Aorta (tissue), 5 donors: ENCODE data around the gene MCM7. TPM values are rescaled to one million over a fixed set of nuclear protein-coding genes. Genes with fewer than 3 reads are reported as not detected.
A peak's percentile ranks its signal among the peaks of the same experiment; 100 is the strongest.

Source experiments
- ATAC-seq: fragments of 200-7000 bp; cut with Tn5 transposase; one replicate; pipeline ENCODE4 v1.9.1; 2022; ENCODE audit warnings: moderate library complexity; ENCODE audit not compliant: low FRiP score
- DNase-seq, 2 donors: peaks; one replicate each; pipeline ENCODE4 v3.0.0-alpha.2; 2020
- H3K27ac ChIP-seq, 2 donors: one replicate each; pipeline ENCODE4 v1.5.1; 2013; ENCODE audit warnings: low read length in 2 of 2, mild to moderate bottlenecking in 2 of 2, moderate library complexity in 2 of 2, control low read depth in 1 of 2, inconsistent platforms in 1 of 2, low read depth in 1 of 2
- H3K27me3 ChIP-seq, 2 donors: one replicate each; pipeline ENCODE4 v1.6.1; 2013; ENCODE audit warnings: control low read depth in 1 of 2, low read length in 1 of 2, mild to moderate bottlenecking in 1 of 2, moderate library complexity in 1 of 2; ENCODE audit not compliant: insufficient read depth in 2 of 2, control insufficient read depth in 1 of 2
- H3K36me3 ChIP-seq, 2 donors: one replicate each; pipeline ENCODE4 v1.6.1; 2013; ENCODE audit warnings: control low read depth in 1 of 2, low read length in 1 of 2, mild to moderate bottlenecking in 1 of 2; ENCODE audit not compliant: insufficient read depth in 2 of 2, control insufficient read depth in 1 of 2
- H3K4me1 ChIP-seq, 2 donors: one replicate each; pipeline ENCODE4 v1.6.1; 2013; ENCODE audit warnings: low read length in 2 of 2, control low read depth in 1 of 2, mild to moderate bottlenecking in 1 of 2, moderate library complexity in 1 of 2; ENCODE audit not compliant: insufficient read depth in 2 of 2, control insufficient read depth in 1 of 2
- H3K4me3 ChIP-seq, 2 donors: one replicate each; pipeline ENCODE4 v1.5.1; 2013; ENCODE audit warnings: low read length in 2 of 2, control low read depth in 1 of 2, mild to moderate bottlenecking in 1 of 2
- H3K9me3 ChIP-seq: one replicate; pipeline ENCODE4 v1.6.1; 2013; ENCODE audit warnings: mild to moderate bottlenecking, low read length; ENCODE audit not compliant: control insufficient read depth
- WGBS, 2 donors: extraction: QIAGEN DNeasy Blood & Tissue Kit; methylation state at CpG; one replicate each; pipeline ENCODE4 v1.1.7; 2013; 5-methylcytosine and 5-hydroxymethylcytosine counted together
- intact Hi-C, 2 donors: fragments of 100-400 bp; cut with DNase I; formaldehyde crosslinking; loops; one replicate each; pipeline versions ENCODE4 v1.14.2 to v1.15.0; 2022
- polyA plus RNA-seq, 2 donors: library from polyadenylated mRNA; stranded (reverse); fragments of 200-250 nt; gene quantifications; one replicate each; pipeline ENCODE4 v1.2.3, GENCODE V29; 2013
- total RNA-seq, 2 donors: library from RNA; stranded (reverse); fragmentation: NEBNext Ultra II Directional; extraction: Animal tissue kit (Norgen Biotek cat#: 25700); gene quantifications; one replicate each; pipeline ENCODE4 v1.2.1, GENCODE V29; 2021
- donor health status: healthy with polysubstance abuse.
- donor health status: Bipolar disorder and iron deficiency.
- donor health status: DM: no; HTN: no; CAD: no.
- donor health status: DM: no; HTN: no; CAD: no.
- donor health status: DM: yes; HTN: yes; CAD: no.

MCM7 gene
- total and polyA plus RNA-seq, 4 donors: 27.1 to 90.8 (median 46.5) TPM

DNA sequence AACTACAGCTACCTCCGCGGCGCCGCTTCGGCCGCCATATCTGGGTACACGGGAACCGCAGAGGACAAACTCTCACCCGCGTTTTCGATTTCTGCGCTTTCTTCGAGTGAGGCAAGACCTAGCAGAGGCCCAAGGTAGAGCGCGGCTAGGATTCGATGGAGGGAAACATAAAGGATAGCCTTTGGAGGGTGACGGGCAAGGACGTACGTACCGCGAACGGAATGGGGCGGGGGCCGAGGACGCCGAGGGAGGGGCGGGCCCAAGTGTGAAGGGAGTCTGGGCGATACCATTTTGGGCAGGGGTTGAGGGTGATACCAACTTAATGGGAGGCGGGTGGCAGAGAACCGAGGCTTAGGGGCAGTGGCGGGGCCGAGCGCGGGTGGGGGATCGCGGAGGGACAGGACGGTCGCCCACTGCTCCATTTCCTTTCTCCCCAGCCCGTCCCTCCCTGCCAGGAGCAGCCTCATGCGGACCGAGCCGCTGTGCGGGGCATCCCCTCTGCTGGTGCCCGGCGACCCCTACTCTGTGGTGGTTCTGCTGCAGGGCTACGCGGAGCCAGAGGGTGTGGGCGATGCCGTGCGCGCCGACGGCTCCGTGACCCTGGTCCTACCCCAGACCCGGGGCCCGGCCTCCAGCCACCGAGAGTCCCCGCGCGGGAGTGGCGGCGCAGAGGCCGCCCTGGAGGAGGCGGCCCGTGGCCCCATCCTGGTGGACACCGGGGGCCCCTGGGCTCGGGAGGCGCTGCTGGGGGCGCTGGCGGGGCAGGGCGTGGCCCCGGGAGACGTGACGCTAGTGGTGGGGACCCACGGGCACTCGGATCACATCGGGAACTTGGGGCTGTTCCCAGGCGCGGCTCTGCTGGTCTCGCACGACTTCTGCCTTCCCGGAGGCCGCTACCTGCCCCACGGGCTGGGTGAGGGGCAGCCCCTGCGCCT is 26.0 kb upstream of the MCM7 start, which contains the start of gene MBLAC1:
MBLAC1 (plus strand) TSS at position 37 of the 935 bp plus-strand sequence; CDS start at position 466, 429 bp downstream.
- peak; percentile 92 to 95 for DNase-seq
- no peaks in the 10 kb centered on the region for H3K36me3 ChIP-seq
- WGBS, 2 donors: 0% methylated on average over 71 to 85 of the region's 85 CpGs
- ATAC-seq: peak; percentile 97
- H3K27ac ChIP-seq: peak within 1 kb of the TSS in 1 of 2 donors; percentile 83
- H3K27me3 ChIP-seq: no peaks in the 10 kb centered on the region
- no peaks in the 10 kb centered on the region for H3K9me3 ChIP-seq
- peak within 1 kb of the TSS; percentile 50 to 80 for H3K4me3 ChIP-seq
- intact Hi-C loops: loop anchor here in 1 of 2 donors (2.0 to 5.0 kb wide), 2 partner anchors 26 to 35 kb away; partner anchors contain the start of genes AP4M1 and MCM7
- no peaks in the 10 kb centered on the region for H3K4me1 ChIP-seq

- H3K27ac ChIP-seq: peak overlapping the region in 1 of 2 donors; percentile 83
- H3K4me1 ChIP-seq: no peaks in the 10 kb centered on the region
- intact Hi-C loops: loop anchor here in 1 of 2 donors (2.0 to 5.0 kb wide), 2 partner anchors 26 to 34 kb away; partner anchors contain the start of genes AP4M1 and MCM7
- peak overlapping the region; percentile 50 to 80 for H3K4me3 ChIP-seq
- H3K9me3 ChIP-seq: no peaks in the 10 kb centered on the region
- peak in 1 of 2 donors; percentile 75 for DNase-seq
- WGBS, 2 donors: 13% methylated on average over 29 of the region's 29 CpGs
- no peaks in the 10 kb centered on the region for H3K27me3 ChIP-seq
- H3K36me3 ChIP-seq: no peaks in the 10 kb centered on the region
- peak; percentile 39 for ATAC-seq
Observed at GRCh38 chr7:100126239-100126930, 25.2 kb upstream of the MCM7 start.

DNA sequence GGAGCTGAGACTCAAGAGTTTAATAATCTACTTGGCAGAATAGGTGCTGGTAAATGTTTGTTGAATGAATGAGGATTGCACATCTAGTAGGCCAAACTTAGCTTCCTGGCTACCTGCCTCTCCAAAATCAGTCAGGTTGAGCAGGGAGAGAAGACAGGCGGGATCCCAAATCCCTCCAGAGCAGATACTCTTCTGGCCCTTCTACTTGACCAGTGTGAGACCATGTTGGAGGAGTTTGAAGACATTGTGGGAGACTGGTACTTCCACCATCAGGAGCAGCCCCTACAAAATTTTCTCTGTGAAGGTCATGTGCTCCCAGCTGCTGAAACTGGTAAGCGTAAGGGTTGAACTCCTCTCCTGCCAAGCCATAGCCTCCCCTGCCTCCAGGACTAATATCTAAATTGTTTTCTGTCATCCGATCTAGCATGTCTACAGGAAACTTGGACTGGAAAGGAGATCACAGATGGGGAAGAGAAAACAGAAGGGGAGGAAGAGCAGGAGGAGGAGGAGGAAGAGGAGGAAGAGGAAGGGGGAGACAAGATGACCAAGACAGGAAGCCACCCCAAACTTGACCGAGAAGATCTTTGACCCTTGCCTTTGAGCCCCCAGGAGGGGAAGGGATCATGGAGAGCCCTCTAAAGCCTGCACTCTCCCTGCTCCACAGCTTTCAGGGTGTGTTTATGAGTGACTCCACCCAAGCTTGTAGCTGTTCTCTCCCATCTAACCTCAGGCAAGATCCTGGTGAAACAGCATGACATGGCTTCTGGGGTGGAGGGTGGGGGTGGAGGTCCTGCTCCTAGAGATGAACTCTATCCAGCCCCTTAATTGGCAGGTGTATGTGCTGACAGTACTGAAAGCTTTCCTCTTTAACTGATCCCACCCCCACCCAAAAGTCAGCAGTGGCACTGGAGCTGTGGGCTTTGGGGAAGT is 23.4 kb upstream of the MCM7 start:
- peaks cover 0 to 2% of the 10 kb centered on the region in 2 donors for H3K4me1 ChIP-seq
- WGBS, 2 donors: 85% methylated on average over 4 of the region's 4 CpGs
- H3K4me3 ChIP-seq: no peak overlapping the region
- DNase-seq (no peak), ATAC-seq (no peak)
- H3K36me3 ChIP-seq: no peaks in the 10 kb centered on the region
- intact Hi-C loops: loop anchor here in 1 of 2 donors (5.0 kb wide), 1 partner anchor 32 kb away; no protein-coding TSS in a partner anchor
- no peak overlapping the region for H3K27ac ChIP-seq
- H3K27me3 ChIP-seq: no peaks in the 10 kb centered on the region
- no peaks in the 10 kb centered on the region for H3K9me3 ChIP-seq

GRCh38 chr7:100122568-100122967 is 21.4 kb upstream of the MCM7 start:
- WGBS, 2 donors: 90 to 100% methylated on average over 1 of the region's 1 CpG
- Histone ChIP-seq H3K4me1 (peaks cover 0 to 2% of the 10 kb centered on the region in 2 donors), H3K27me3 (no peaks in the 10 kb centered on the region), H3K36me3 (no peaks in the 10 kb centered on the region), H3K9me3 (no peaks in the 10 kb centered on the region), H3K4me3 (no peak overlapping the region), H3K27ac (no peak overlapping the region)
- DNase-seq: no peak
- intact Hi-C loops: no loop called here
- no peak for ATAC-seq

DNA sequence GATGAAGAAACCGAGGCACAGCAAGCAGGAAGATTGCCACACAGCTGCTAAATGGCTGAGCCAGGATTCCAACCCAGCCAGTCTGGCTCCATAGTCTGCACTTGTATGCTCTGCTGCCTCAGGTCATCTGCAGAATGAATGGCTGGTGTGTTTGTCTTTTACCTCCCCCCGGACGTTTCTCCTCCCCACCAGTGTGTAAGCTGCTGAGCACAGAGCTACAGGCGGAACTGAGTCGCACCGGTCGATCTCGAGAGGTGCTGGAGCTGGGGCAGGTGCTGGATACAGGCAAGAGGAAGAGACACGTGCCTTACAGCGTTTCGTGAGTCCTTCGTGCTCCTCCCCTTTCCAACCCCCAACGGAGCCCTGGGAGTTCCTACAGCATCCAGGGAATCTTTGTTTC is 20.9 kb upstream of the MCM7 start:
- Histone ChIP-seq H3K9me3 (no peaks in the 10 kb centered on the region), H3K27me3 (no peaks in the 10 kb centered on the region), H3K36me3 (no peaks in the 10 kb centered on the region), H3K27ac (no peak overlapping the region), H3K4me1 (peaks cover 0 to 2% of the 10 kb centered on the region in 2 donors), H3K4me3 (no peak overlapping the region)
- WGBS, 2 donors: 70 to 74% methylated on average over 12 to 13 of the region's 13 CpGs
- DNase-seq (no peak), ATAC-seq (no peak)
- intact Hi-C loops: no loop called here

DNA sequence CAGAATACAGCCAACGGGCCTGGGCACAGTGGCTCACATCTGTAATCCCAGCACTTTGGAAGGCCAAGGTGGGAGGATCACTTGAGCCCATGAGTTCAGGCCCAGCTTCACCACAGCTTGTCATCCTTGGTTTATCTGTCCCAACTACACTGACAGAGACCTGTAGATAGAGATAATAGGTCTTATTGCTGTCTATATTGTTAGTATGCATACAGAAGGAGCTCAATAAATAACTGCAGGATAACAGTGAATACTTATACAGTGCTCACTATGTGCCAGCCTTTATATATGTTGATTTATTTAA is 19.5 kb upstream of the MCM7 start:
- no peaks in the 10 kb centered on the region for H3K36me3 ChIP-seq
- H3K4me1 ChIP-seq: peaks cover 0 to 2% of the 10 kb centered on the region in 2 donors
- no peaks in the 10 kb centered on the region for H3K9me3 ChIP-seq
- no peaks in the 10 kb centered on the region for H3K27me3 ChIP-seq
- intact Hi-C loops: no loop called here
- ATAC-seq: no peak
- DNase-seq: no peak
- 13 to 19% methylated on average over 1 of the region's 1 CpG for WGBS, 2 donors
- H3K27ac ChIP-seq: peak overlapping the region in 1 of 2 donors; percentile 2
- H3K4me3 ChIP-seq: no peak overlapping the region

GRCh38 chr7:100119970-100120732 is 19.0 kb upstream of the MCM7 start:
- 10 to 11% methylated on average over 19 of the region's 19 CpGs for WGBS, 2 donors
- Histone ChIP-seq H3K36me3 (no peaks in the 10 kb centered on the region), H3K9me3 (no peaks in the 10 kb centered on the region), H3K4me1 (peaks cover 0 to 2% of the 10 kb centered on the region in 2 donors), H3K27me3 (no peaks in the 10 kb centered on the region), H3K27ac (peak overlapping the region in 1 of 2 donors; percentile 29), H3K4me3 (peak overlapping the region; percentile 55 to 71)
- DNase-seq: peak; percentile 78 to 84
- intact Hi-C loops: loop anchor here in 1 of 2 donors (2.0 kb wide), 1 partner anchor 19 kb away; the partner anchor contains the start of genes AP4M1 and MCM7
- peak; percentile 83 for ATAC-seq
